GM21786 (cell line): ENCODE data around the gene MBNL3.

Source experiments
- ATAC-seq: cut with Tn5 transposase; IDR thresholded peaks from one replicate; pipeline ENCODE4 v1.9.1; 2021; ENCODE audit not compliant: unreplicated experiment

Gene MBNL3

GRCh38 chrX:132488819-132489577 is at the start of gene MBNL3:
TSS of gene MBNL3 (minus strand) at chrX:132489038. CDS start at chrX:132439611, 49,427 bp downstream.
- peak; percentile 40 for ATAC-seq

GRCh38 chrX:132533409-132533808 is 44.6 kb upstream of the MBNL3 start:
- no peak for ATAC-seq

GRCh38 chrX:132532913-132533312 is 44.1 kb upstream of the MBNL3 start:
- no peak for ATAC-seq

GRCh38 chrX:132532097-132532496 is 43.3 kb upstream of the MBNL3 start:
- ATAC-seq, result no peak

- no peak for ATAC-seq
These were observed 32.0 kb upstream of the MBNL3 start for GRCh38 chrX:132520792-132521191.

- ATAC-seq, result no peak
These were observed 31.4 kb upstream of the MBNL3 start for GRCh38 chrX:132520213-132520612.

- no peak for ATAC-seq
These were observed 29.6 kb upstream of the MBNL3 start for GRCh38 chrX:132518401-132518800.

- ATAC-seq, result no peak
These were observed 20.0 kb upstream of the MBNL3 start for GRCh38 chrX:132508834-132509233.

- no peak for ATAC-seq
These were observed 16.3 kb upstream of the MBNL3 start for GRCh38 chrX:132505116-132505515.

GRCh38 chrX:132504417-132504816 is 15.6 kb upstream of the MBNL3 start:
- ATAC-seq, result no peak

- ATAC-seq, result no peak
These were observed 12.8 kb upstream of the MBNL3 start for GRCh38 chrX:132501606-132502005.

- ATAC-seq, result no peak
These were observed 8.6 kb upstream of the MBNL3 start for GRCh38 chrX:132497432-132497831.

- no peak for ATAC-seq
These were observed 4.3 kb upstream of the MBNL3 start for GRCh38 chrX:132493095-132493494.

- peak; percentile 51 for ATAC-seq
These were observed 2.4 kb upstream of the MBNL3 start for GRCh38 chrX:132491191-132491590.

GRCh38 chrX:132489578-132490419 is 961 bp upstream of the MBNL3 start:
- peak; percentile 25 for ATAC-seq

- no peak for ATAC-seq
These were observed 595 bp downstream of the MBNL3 start for GRCh38 chrX:132488180-132488705.

- no peak for ATAC-seq
These were observed 2.1 kb downstream of the MBNL3 start for GRCh38 chrX:132486599-132487178.

GRCh38 chrX:132483951-132484350 is 4.9 kb downstream of the MBNL3 start:
- ATAC-seq, result no peak

- peak; percentile 22 for ATAC-seq
These were observed 5.3 kb downstream of the MBNL3 start for GRCh38 chrX:132483488-132483887.

GRCh38 chrX:132482632-132483031 is 6.2 kb downstream of the MBNL3 start:
- ATAC-seq, result no peak

- ATAC-seq, result no peak
These were observed 7.4 kb downstream of the MBNL3 start for GRCh38 chrX:132481449-132481848.
